Tibial nerve (tissue), 3 donors: ENCODE measurements around the gene MRNIP.

Experiments
- POLR2A ChIP-seq, 2 donors: fragments of 450-650 bp; IDR thresholded peaks; one replicate each; pipeline ENCODE4 v1.6.1; 2017; ENCODE audit warnings: antibody characterized with exemption in 2 of 2, mild to moderate bottlenecking in 2 of 2, moderate library complexity in 2 of 2
- TF ChIP-seq, protein P1 (sequence below), 5 experiments: fragments of 200-600 bp in 3 of 5; fragments of 450-650 bp in 2 of 5; sonication (generic) in 3 of 5; IDR thresholded peaks; one replicate each; pipeline ENCODE4 v1.5.1; 2016 to 2019; ENCODE audit warnings: antibody characterized with exemption in 5 of 5, mild to moderate bottlenecking in 3 of 5, moderate library complexity in 2 of 5

- TF ChIP-seq POLR2A (IDR thresholded peaks at IDR 0.05): no peak
- TF ChIP-seq, protein P1, sequence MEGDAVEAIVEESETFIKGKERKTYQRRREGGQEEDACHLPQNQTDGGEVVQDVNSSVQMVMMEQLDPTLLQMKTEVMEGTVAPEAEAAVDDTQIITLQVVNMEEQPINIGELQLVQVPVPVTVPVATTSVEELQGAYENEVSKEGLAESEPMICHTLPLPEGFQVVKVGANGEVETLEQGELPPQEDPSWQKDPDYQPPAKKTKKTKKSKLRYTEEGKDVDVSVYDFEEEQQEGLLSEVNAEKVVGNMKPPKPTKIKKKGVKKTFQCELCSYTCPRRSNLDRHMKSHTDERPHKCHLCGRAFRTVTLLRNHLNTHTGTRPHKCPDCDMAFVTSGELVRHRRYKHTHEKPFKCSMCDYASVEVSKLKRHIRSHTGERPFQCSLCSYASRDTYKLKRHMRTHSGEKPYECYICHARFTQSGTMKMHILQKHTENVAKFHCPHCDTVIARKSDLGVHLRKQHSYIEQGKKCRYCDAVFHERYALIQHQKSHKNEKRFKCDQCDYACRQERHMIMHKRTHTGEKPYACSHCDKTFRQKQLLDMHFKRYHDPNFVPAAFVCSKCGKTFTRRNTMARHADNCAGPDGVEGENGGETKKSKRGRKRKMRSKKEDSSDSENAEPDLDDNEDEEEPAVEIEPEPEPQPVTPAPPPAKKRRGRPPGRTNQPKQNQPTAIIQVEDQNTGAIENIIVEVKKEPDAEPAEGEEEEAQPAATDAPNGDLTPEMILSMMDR (IDR thresholded peaks at IDR 0.05): no peak
These were observed 66.6 kb downstream of the MRNIP start for GRCh38 chr5:179791881-179792611.
